IMR-90 (cell line): ENCODE results near the gene RNF130. TPM values are rescaled to one million over a fixed set of nuclear protein-coding genes. Genes with fewer than 3 reads are reported as not detected.
"Not testable (repeated sequence)": the region's sequence is repeated elsewhere in the genome, so short reads cannot be mapped to it uniquely, and the experiment has no call there.

ENCODE experiments used
- ATAC-seq: fragments of 200-7000 bp; cut with Tn5 transposase; 2 replicates; pipeline ENCODE4 v1.9.1; 2020; ENCODE audit warnings: low read depth, mild to moderate bottlenecking, moderate library complexity
- BruUV-seq: library from RNA; stranded (reverse); fragments of 400-500 nt; replicated peaks from 2 replicates; lab custom pipeline; 2021; lab: Mats Ljungman, UMichigan
- CTCF ChIA-PET: fragments of 300-600 bp; formaldehyde crosslinking; extraction: SDS; loops from one replicate; lab custom pipeline; 2021; ENCODE audit warnings: antibody characterized with exemption; lab: Yijun Ruan, JAX
- POLR2A ChIA-PET: fragments of 300-600 bp; sonication (Branson Sonifier 250); formaldehyde crosslinking; loops from one replicate; lab custom pipeline; 2022; ENCODE audit warnings: antibody characterized with exemption; ENCODE audit not compliant: unreplicated experiment; lab: Charles Lee
- DNase-seq: peaks from one replicate; pipeline ENCODE4 v3.0.0; 2013
- H2AFZ ChIP-seq: replicated peaks from 2 replicates; pipeline ENCODE3; 2013; ENCODE audit warnings: low read length, mild to moderate bottlenecking; ENCODE audit not compliant: poor library complexity
- H2AK5ac ChIP-seq: 2 replicates; pipeline ENCODE4 v1.6.1; 2013; ENCODE audit warnings: low read depth, low read length, inconsistent platforms
- H2AK9ac ChIP-seq: replicated peaks from 2 replicates; pipeline ENCODE3; 2013; ENCODE audit warnings: mild to moderate bottlenecking, low read depth, low read length, moderate library complexity; ENCODE audit not compliant: poor library complexity
- H2BK120ac ChIP-seq: 2 replicates; pipeline ENCODE4 v1.6.1; 2013; ENCODE audit warnings: low read depth, low read length, inconsistent platforms
- H2BK15ac ChIP-seq: 3 replicates; pipeline ENCODE4 v1.6.1; 2013; ENCODE audit warnings: low read depth, low read length, inconsistent platforms
- H2BK20ac ChIP-seq: 2 replicates; pipeline ENCODE4 v1.6.1; 2013; ENCODE audit warnings: low read depth, mild to moderate bottlenecking, inconsistent platforms, low read length, moderate library complexity
- H2BK5ac ChIP-seq: 2 replicates; pipeline ENCODE4 v1.6.1; 2013; ENCODE audit warnings: mild to moderate bottlenecking, low read depth, low read length, inconsistent platforms; ENCODE audit not compliant: poor library complexity, severe bottlenecking
- H3K14ac ChIP-seq: replicated peaks from 2 replicates; pipeline ENCODE4 v1.6.1; 2013; ENCODE audit warnings: low read depth, low read length, inconsistent platforms
- H3K18ac ChIP-seq: 2 replicates; pipeline ENCODE4 v1.6.1; 2013; ENCODE audit warnings: low read depth, low read length, control low read depth
- H3K23ac ChIP-seq: 2 replicates; pipeline ENCODE4 v1.6.1; 2013; ENCODE audit warnings: low read depth, low read length, inconsistent platforms
- H3K27ac ChIP-seq: 2 replicates; pipeline ENCODE4 v1.5.1; 2013; ENCODE audit warnings: mild to moderate bottlenecking, control low read depth, low read length; ENCODE audit not compliant: insufficient read depth
- H3K27me3 ChIP-seq: 2 replicates; pipeline ENCODE4 v1.6.1; 2013; ENCODE audit warnings: low read length; ENCODE audit not compliant: control insufficient read depth, insufficient read depth
- H3K36me3 ChIP-seq: 2 replicates; pipeline ENCODE4 v1.6.1; 2013; ENCODE audit warnings: low read length, mixed read lengths; ENCODE audit not compliant: control insufficient read depth, insufficient read depth
- H3K4ac ChIP-seq: 2 replicates; pipeline ENCODE4 v1.6.1; 2013; ENCODE audit warnings: low read depth, low read length, inconsistent platforms
- H3K4me1 ChIP-seq: 2 replicates; pipeline ENCODE4 v1.6.1; 2013; ENCODE audit warnings: low read length, mixed read lengths; ENCODE audit not compliant: control insufficient read depth, insufficient read depth
- H3K4me2 ChIP-seq: 2 replicates; pipeline ENCODE4 v1.6.1; 2013; ENCODE audit warnings: low read depth, mild to moderate bottlenecking, control low read depth, low read length, moderate library complexity
- H3K4me3 ChIP-seq: 2 replicates; pipeline ENCODE4 v1.5.1; 2013; ENCODE audit warnings: low read depth, mild to moderate bottlenecking, control low read depth, low read length, moderate library complexity; ENCODE audit not compliant: insufficient read depth
- H3K56ac ChIP-seq: 2 replicates; pipeline ENCODE4 v1.6.1; 2013; ENCODE audit warnings: low read length, inconsistent platforms; ENCODE audit not compliant: insufficient read depth; ENCODE audit errors: extremely low read depth
- H3K79me1 ChIP-seq, 2 experiments: 2 replicates each; pipeline ENCODE4 v1.6.1; 2013; ENCODE audit warnings: low read length in 2 of 2, inconsistent platforms in 1 of 2, low read depth in 1 of 2
- H3K9ac ChIP-seq: 2 replicates; pipeline ENCODE4 v1.6.1; 2013; ENCODE audit warnings: low read depth, low read length, control low read depth
- H3K9me1 ChIP-seq: 2 replicates; pipeline ENCODE4 v1.6.1; 2013; ENCODE audit warnings: low read length, inconsistent platforms; ENCODE audit not compliant: insufficient read depth
- H3K9me3 ChIP-seq: 2 replicates; pipeline ENCODE4 v1.6.1; 2013; ENCODE audit warnings: low read length; ENCODE audit not compliant: control insufficient read depth, insufficient read depth
- H4K20me1 ChIP-seq: 2 replicates; pipeline ENCODE4 v1.6.1; 2013; ENCODE audit warnings: low read length, inconsistent platforms; ENCODE audit not compliant: insufficient read depth
- H4K5ac ChIP-seq: 2 replicates; pipeline ENCODE4 v1.6.1; 2013; ENCODE audit warnings: mild to moderate bottlenecking, low read depth, low read length, control low read depth
- H4K8ac ChIP-seq, 2 experiments: 2 replicates each; pipeline ENCODE4 v1.6.1; 2013; ENCODE audit warnings: low read depth in 2 of 2, low read length in 2 of 2, control low read depth in 1 of 2, inconsistent platforms in 1 of 2
- H4K91ac ChIP-seq: 2 replicates; pipeline ENCODE4 v1.6.1; 2013; ENCODE audit warnings: low read depth, low read length, inconsistent platforms; ENCODE audit not compliant: insufficient read depth
- WGBS, 2 experiments: methylation state at CpG; one replicate each; pipeline versions ENCODE4 v1.1.5 to v1.1.7; 2013; ENCODE audit warnings: missing lambda C conversion rate in 2 of 2; ENCODE audit not compliant: insufficient read length in 1 of 2; ENCODE audit errors: extremely low coverage in 2 of 2; 5-methylcytosine and 5-hydroxymethylcytosine counted together
- dilution Hi-C: fragments of 300-500 bp; cut with HindIII; formaldehyde crosslinking; loops from one replicate; pipeline ENCODE4 v1.14.3; 2018; ENCODE audit warnings: low sequenced_read_pairs; ENCODE audit not compliant: unreplicated experiment
- in situ Hi-C: fragments of 300-500 bp; cut with MboI; formaldehyde crosslinking; loops from 3 replicates; pipeline ENCODE4 v1.14.3; 2019; ENCODE audit warnings: low sequenced_read_pairs, inconsistent platforms, mixed read lengths
- intact Hi-C: fragments of 100-400 bp; cut with micrococcal nuclease; formaldehyde crosslinking; loops from 2 replicates; pipeline ENCODE4 v1.10.0; 2022
- polyA plus RNA-seq, 3 experiments: library from polyadenylated mRNA; depleted of rRNA; stranded (reverse); fragments of >200 nt; gene quantifications; 2 replicates each; pipeline ENCODE4 v1.2.3, GENCODE V29; 2012; ENCODE audit warnings: low replicate concordance in 1 of 3
- total RNA-seq: library from RNA; depleted of rRNA; stranded (reverse); fragments of >200 nt; gene quantifications from 2 replicates; pipeline ENCODE4 v1.2.3, GENCODE V29; 2012

Gene RNF130
- total and polyA plus RNA-seq, 2 of the 4 experiments (the other 2 are of a cell fraction) = 12.9 to 21.7 TPM

GRCh38 chr5:180015523-180015922, 56.0 kb downstream of the RNF130 start:
- H3K4me1 ChIP-seq, H3K27me3 ChIP-seq, H3K23ac ChIP-seq, H4K20me1 ChIP-seq, H3K27ac ChIP-seq, POLR2A ChIA-PET, CTCF ChIA-PET, H3K9me1 ChIP-seq, H3K56ac ChIP-seq, H3K18ac ChIP-seq, H3K4me2 ChIP-seq, dilution Hi-C loops, H3K9ac ChIP-seq, H3K4ac ChIP-seq, in situ Hi-C loops, DNase-seq, H3K4me3 ChIP-seq, H3K36me3 ChIP-seq, H4K91ac ChIP-seq, H4K8ac ChIP-seq, BruUV-seq, H3K79me1 ChIP-seq, ATAC-seq, H2BK5ac ChIP-seq, H2BK20ac ChIP-seq, H3K14ac ChIP-seq, H2BK120ac ChIP-seq, H4K5ac ChIP-seq, intact Hi-C loops, H3K9me3 ChIP-seq, H2AK9ac ChIP-seq, H2AK5ac ChIP-seq, H2AFZ ChIP-seq, H2BK15ac ChIP-seq: not testable (repeated sequence)
- no CpG with 5 or more reads among the region's 1 CpG for WGBS, 2 experiments
